Measurements from ENCODE around the gene IRF5.
"Not testable (repeated sequence)": the region's sequence is repeated elsewhere in the genome, so short reads cannot be mapped to it uniquely, and the experiment has no call there.

IRF5 gene

DNA sequence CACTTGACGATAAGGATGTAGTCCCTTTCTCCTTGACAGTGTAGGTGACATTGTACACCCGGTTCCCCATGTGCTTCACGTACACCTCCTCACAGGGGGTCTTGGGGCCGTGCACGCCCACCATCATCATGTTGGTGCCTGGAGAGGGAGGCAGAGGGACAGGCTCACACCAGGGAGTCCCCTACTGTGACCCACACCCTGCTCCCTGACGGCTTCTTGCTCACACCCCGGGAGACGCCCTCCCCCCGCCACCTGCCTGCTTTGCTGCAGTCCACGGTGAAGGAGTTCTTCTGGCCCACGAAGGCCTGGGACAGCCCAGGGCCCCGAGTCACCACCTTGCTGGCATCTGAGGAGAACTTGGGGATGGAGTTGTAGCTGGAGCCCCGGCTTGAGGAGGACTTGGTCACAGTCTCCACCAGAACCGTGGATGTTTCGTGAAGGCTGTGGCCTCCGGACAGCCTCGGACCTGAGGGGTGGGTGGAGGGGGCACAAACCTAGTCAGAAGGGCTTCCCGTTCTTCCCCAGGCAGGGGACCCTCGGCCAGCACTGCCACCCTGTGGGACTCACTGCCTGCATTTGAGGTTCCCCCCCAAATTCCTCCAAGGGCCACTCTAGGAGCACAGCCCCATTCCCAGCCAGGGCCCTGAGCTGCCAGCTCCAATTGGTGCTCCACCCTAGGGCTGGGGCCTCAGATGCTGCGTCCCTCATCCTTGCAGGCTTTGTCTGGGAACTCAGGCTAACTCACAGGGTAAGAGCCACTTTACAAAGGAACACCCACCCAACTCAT lies 24.8 kb upstream of the IRF5 start:
- H3K4me3 Mint-ChIP-seq; H3K27ac Mint-ChIP-seq; H3K4me1 Mint-ChIP-seq (ENCODE audit: low read depth); H3K36me3 Mint-ChIP-seq; H3K9me3 Mint-ChIP-seq (ENCODE audit: low read depth): not testable (repeated sequence)
- peaks cover 25% of the 10 kb centered on the region for H3K27me3 Mint-ChIP-seq

DNA sequence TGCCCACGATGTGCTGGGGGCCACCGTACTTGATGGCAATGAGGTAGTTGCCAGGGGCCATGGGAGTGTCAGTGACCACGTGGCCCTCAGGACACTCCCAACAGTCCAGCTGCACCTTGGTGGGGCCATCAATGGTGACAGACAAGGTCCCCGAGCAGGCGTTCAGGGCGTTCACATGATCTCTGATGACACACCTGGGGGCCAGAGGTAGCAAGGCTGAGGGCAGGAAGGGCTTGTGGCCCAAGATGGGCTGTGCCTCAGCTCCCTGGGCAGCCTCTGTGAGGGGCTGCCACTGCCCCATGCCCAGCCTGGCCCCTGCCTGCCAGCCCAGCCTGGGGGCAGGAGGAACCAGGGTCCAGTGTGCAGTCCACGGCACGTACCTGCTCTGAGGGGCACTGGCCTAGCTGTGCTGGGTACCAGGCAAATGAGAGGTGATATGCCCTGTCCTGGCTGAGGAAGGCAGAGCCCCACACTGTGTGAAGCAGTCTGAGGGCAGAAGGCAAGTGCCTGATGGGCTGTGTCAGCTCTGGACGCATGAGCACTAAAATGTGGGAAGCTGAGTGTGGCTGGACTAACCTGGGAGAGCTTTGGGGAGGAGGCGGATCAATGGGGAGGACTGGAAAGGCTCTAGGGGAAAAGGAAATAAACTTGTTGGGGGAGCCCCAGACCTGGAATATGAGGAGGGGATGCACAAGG lies 23.7 kb upstream of the IRF5 start:
- Mint-ChIP-seq H3K9me3 (ENCODE audit: low read depth) (no peaks in the 10 kb centered on the region), H3K4me1 (ENCODE audit: low read depth) (peaks cover 7% of the 10 kb centered on the region), H3K27me3 (peaks cover 26% of the 10 kb centered on the region), H3K4me3 (peak overlapping the region; percentile 49), H3K36me3 (no peaks in the 10 kb centered on the region), H3K27ac (no peak overlapping the region)

DNA sequence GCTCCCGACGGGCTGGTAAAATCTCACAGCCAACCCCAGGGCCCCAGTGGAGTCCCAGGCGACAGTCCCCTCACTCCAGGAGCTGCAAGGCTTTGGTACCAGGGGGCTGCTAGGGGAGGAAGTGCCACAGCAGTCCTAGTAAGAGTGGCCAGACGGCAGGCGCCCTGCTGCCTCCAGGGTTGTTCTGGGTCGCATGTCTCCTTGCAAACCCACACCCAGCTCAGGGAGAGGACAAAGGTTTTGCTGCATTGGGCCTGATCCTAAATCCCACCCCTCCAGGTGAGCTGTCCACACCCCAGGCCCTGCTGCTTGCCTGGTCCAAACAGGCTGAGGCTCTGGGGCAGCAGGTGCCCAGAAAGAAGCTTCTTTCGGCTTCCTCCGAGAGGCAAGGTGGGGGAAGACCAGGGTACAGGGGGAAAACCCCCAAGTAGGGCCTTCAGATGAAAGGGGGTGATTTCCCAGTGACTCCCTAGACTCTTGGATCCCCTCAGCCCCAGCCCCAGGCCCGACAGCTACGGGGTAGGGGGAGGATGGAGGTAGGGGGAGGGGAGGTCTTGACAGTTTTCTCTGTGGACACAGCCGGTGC lies 23.1 kb upstream of the IRF5 start:
- Mint-ChIP-seq H3K9me3 (ENCODE audit: low read depth) (no peaks in the 10 kb centered on the region), H3K36me3 (no peaks in the 10 kb centered on the region), H3K4me1 (ENCODE audit: low read depth) (peaks cover 7% of the 10 kb centered on the region), H3K4me3 (no peak overlapping the region), H3K27me3 (peaks cover 24% of the 10 kb centered on the region), H3K27ac (no peak overlapping the region)

DNA sequence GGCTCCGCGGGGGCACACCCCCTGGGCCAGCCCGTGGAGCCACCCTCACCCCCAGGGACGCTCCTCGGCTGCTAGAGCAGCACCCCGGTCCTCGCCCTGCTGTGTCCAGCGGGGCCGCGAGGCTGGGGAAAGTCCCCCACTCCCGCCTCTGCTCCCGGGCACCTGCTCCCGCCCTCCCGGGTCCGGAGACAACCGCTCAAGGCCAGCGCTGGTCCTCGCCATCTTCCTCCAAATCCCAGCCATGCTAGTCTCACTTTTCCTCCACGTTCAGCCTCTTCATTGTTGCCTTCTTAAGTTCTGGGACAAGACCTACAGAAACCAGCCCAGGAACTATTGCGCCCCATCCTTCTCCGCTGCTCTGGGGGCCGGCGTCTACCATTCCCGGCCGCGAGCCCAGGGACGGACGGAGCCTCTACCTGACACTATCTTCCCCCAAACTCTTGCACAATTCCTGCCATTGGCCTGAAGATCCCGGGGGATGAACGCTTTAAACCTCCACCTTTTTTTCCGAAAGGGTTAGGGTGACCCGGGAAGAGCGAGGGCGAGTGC lies 22.4 kb upstream of the IRF5 start:
- no peaks in the 10 kb centered on the region for H3K36me3 Mint-ChIP-seq
- H3K27me3 Mint-ChIP-seq, result peaks cover 23% of the 10 kb centered on the region
- H3K4me1 Mint-ChIP-seq (ENCODE audit: low read depth), result peaks cover 7% of the 10 kb centered on the region
- H3K4me3 Mint-ChIP-seq, result peak overlapping the region; percentile 68
- no peaks in the 10 kb centered on the region for H3K9me3 Mint-ChIP-seq (ENCODE audit: low read depth)
- no peak overlapping the region for H3K27ac Mint-ChIP-seq

DNA sequence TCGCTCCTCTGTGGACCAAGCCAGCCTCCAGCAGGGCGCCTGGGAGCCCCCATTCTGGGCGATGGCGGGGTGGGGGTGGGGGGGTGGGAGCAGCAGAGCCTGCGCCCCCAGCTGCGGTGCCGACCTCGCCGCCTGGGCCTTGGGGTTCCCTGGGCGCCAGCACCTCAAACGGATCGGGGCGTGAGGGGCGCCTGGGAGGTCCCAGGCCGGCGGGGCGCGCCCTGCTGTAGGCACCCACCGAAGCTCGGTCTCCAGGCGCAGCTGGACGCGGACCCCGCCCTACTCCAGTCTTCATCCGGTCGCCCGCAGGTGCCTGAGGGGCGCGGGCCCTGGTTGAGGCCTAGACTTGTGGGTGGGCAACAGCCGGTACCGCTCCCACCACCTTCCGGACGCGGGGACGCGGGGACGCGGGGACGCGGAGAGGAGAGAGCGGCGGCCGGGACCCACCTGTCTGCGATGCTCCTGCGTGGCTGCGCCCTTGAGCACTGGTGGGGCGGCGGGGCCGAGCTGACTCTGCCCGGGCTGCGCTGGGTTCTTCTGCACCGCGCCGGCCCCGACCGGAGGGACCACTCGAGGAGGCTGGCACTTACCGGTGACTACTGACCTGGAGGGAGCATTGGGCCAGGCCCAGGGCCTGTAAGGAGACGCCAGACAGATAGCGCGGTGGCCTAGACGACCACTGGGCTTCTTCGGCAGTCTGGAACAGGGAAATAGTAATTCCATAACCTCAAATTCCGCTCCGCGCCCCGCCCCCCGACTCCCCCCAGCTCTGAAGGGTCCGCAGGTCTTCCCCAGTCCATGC lies 21.7 kb upstream of the IRF5 start:
- Mint-ChIP-seq H3K4me1 (ENCODE audit: low read depth) (peaks cover 7% of the 10 kb centered on the region), H3K27me3 (peaks cover 20% of the 10 kb centered on the region), H3K27ac (no peak overlapping the region), H3K9me3 (ENCODE audit: low read depth) (no peaks in the 10 kb centered on the region), H3K36me3 (no peaks in the 10 kb centered on the region), H3K4me3 (peak overlapping the region; percentile 68)

DNA sequence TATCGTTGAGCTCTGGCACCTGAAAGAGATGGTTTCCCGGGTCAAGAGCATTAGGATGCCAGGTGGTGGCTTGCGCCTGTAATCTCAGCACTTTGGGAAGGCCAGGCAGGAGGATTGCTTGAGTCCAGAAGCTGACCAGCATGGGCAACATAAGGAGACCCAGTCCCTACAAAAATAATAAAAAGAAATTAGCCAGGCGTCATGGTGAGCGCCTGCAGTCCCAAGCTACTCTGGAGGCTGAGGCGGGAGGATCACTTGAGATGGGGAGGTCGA lies 21.1 kb upstream of the IRF5 start:
- H3K4me3 Mint-ChIP-seq, result peak overlapping the region; percentile 10
- H3K4me1 Mint-ChIP-seq (ENCODE audit: low read depth), result peaks cover 7% of the 10 kb centered on the region
- H3K27me3 Mint-ChIP-seq, result peaks cover 15% of the 10 kb centered on the region
- no peaks in the 10 kb centered on the region for H3K9me3 Mint-ChIP-seq (ENCODE audit: low read depth)
- no peak overlapping the region for H3K27ac Mint-ChIP-seq
- no peaks in the 10 kb centered on the region for H3K36me3 Mint-ChIP-seq

DNA sequence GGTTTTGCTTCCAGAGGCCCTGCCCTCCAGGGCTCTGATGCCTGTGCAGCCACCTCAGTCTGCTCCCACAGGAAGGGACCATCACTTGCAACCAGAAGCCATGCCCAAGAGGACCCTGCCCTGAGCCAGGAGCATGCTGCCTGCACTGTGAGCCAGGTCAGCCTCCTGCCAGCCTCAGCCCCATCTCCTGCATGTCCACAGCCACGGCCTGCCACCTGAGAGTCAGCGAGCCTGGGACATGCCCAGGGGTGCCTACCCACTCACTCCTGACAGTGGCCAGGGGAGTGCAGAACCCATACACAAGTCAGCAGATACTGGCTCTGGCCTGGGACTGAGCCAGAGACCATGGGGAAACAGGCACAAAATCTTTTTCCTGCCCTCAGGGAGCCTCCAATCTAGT lies 20.6 kb upstream of the IRF5 start:
- H3K4me3 Mint-ChIP-seq, result no peak overlapping the region
- no peaks in the 10 kb centered on the region for H3K36me3 Mint-ChIP-seq
- H3K27ac Mint-ChIP-seq, result no peak overlapping the region
- H3K4me1 Mint-ChIP-seq (ENCODE audit: low read depth), result peaks cover 7% of the 10 kb centered on the region
- H3K27me3 Mint-ChIP-seq, result peaks cover 14% of the 10 kb centered on the region
- H3K9me3 Mint-ChIP-seq (ENCODE audit: low read depth), result no peaks in the 10 kb centered on the region

DNA sequence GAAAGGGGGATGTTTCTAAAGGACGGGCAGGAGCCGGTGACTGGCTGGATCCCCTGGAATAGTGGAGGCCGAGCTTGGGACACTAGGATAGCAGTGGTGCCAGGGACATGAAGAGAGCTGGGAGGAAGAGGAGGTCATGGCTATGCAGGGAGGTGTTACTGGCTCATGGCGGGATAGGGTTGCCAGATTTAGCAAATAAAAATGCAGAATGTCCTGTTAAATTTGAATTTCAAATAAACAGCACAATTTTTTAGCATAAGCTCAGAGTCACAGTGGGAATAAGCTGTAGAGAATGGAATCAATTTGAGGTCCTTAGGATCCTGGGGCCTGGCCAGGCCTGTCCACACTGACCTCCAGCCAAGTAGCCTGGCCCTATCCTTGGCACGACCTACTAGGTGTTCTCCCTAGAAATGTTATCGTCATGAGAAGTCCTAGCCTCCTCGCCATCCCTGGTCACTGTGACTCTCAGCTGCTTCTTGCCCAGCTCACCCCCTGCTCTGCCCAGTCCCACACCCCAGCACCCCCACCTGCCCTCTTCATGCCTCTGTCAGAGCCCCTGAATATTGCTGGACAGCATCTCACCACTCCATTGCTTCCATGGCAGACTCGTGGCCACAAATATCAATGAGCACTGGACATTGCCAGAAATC lies 19.6 kb upstream of the IRF5 start:
- no peaks in the 10 kb centered on the region for H3K9me3 Mint-ChIP-seq (ENCODE audit: low read depth)
- peaks cover 16% of the 10 kb centered on the region for H3K27me3 Mint-ChIP-seq
- no peak overlapping the region for H3K27ac Mint-ChIP-seq
- H3K36me3 Mint-ChIP-seq, result no peaks in the 10 kb centered on the region
- H3K4me1 Mint-ChIP-seq (ENCODE audit: low read depth), result peaks cover 7% of the 10 kb centered on the region
- no peak overlapping the region for H3K4me3 Mint-ChIP-seq

DNA sequence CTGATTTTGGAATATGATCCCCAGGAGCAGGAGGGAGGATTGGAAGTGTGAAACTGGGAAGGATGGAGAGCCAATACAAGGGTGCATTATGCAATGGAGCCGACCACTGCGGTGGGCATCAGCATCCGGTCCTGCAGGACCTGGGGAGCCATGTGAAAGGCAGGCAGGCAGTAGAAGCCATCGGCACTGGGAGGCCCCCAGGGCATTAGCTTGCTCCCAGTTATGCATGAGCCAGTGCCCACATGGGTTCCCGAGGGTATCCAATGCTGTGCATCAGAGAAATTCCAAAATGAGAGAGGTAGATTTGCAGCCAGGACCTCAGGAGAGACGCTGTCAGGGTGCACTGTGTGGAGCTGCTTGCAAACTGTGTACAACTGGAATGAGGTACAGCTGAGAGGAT lies 18.5 kb upstream of the IRF5 start:
- Mint-ChIP-seq H3K9me3 (ENCODE audit: low read depth) (no peaks in the 10 kb centered on the region), H3K27me3 (peaks cover 16% of the 10 kb centered on the region), H3K36me3 (no peaks in the 10 kb centered on the region), H3K27ac (no peak overlapping the region), H3K4me3 (no peak overlapping the region), H3K4me1 (ENCODE audit: low read depth) (peaks cover 4% of the 10 kb centered on the region)

DNA sequence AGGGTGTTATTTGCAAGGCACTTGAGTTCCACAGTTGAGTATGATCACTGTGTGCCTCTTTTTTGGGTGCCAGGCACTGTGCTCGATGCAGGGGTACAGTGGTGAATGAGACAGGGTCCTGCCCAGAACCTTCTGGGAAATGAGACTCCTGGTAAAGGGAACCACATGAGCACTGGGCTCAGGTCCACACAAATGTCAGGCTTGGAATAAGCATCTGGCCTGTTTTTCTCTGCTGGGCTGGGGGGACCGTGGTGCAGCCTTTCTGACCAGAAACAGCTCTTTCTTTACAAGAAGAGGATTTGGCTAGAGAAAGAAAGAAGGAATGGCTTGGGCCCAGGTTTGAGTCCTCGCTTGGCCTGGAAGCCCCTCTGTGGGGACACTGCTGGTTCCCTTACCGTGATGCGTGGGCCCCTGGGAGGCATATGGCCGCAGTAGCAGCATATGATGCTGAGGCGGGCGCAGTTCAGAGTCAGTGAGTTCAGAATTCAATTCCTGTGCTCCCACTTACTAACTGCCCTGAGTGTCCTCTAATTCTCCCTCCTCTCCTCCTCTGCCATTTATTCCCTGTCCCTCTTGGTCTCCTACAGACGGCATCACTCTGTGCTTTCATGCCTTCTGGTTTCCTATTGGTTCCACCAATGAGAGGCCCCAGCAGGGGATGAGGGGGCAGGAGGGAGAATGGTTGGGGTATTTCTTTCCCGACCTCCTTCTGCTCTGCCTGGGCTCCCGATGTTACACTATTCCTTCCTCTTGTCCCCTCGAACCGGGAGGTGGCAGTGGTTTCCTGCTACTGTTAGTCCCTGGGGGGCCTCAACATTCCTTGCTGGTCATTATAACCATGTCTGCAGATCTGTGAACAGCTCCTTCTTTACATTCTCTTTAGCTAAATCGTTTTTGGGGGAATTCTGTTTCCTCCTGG lies 17.6 kb upstream of the IRF5 start:
- H3K4me1 Mint-ChIP-seq (ENCODE audit: low read depth), result peaks cover 4% of the 10 kb centered on the region
- H3K4me3 Mint-ChIP-seq, result no peak overlapping the region
- peaks cover 14% of the 10 kb centered on the region for H3K27me3 Mint-ChIP-seq
- no peaks in the 10 kb centered on the region for H3K36me3 Mint-ChIP-seq
- no peak overlapping the region for H3K27ac Mint-ChIP-seq
- H3K9me3 Mint-ChIP-seq (ENCODE audit: low read depth), result no peaks in the 10 kb centered on the region

DNA sequence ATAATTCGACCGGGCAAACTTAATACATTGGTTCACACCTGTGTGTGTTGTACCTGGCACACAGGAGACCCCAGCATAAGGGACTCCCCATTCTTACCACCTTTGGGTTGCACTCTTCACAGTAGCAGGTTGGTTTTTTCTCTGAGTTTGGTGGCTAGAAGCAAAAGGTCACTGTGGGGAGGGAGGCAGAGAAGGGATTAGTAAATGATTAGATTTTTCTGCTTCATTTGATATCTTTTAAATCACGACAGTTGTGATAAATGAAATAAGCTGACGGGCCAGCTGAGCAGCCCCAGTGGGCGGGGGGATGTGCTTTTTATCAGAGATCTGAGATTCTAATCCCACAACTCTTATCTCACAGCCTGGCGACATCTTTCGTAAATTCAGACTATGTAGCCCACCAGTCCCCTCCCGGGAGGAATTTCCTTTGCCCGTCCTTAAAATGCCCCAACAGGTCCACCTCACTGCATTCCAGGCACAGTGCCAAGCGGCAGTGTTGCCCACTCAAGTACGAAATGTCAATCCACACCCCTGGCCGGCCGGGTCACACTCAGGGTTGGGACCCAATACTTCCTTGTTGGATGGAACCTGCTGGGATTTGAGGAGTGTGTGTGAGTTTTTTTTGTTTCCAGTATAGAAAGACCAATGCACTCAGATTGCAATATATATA lies 16.7 kb upstream of the IRF5 start:
- Mint-ChIP-seq H3K27ac (no peak overlapping the region), H3K4me3 (no peak overlapping the region), H3K9me3 (ENCODE audit: low read depth) (no peaks in the 10 kb centered on the region), H3K36me3 (no peaks in the 10 kb centered on the region), H3K27me3 (peaks cover 12% of the 10 kb centered on the region), H3K4me1 (ENCODE audit: low read depth) (no peaks in the 10 kb centered on the region)

DNA sequence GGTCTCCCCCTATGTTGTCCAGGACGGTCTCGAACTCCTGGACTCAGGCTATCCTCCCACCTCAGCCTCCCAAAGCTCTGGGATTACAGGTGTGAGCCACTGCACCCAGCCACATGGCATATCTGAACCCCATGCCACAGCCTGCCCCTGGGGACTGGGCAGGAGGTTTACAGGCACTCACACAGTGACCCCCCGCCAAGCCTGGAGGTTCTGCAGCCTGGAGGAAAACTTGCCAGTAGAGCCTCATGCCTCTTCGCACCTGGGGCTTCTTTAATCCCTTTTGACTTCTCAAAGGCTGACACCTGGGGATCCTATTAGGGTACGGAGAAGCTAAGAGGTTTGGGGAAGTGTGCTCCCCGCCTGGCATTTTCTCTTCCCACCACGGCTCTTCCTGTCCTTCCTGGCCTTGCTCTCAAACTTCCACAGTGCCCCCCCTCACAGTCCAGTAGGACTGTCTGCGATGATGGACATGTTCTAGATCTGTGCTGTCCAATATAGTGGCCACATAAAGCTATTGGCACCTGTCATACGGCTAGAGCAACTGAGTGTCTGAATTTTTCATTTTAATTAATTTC lies 15.8 kb upstream of the IRF5 start:
- no peak overlapping the region for H3K4me3 Mint-ChIP-seq
- H3K27me3 Mint-ChIP-seq, result peaks cover 8% of the 10 kb centered on the region
- no peak overlapping the region for H3K27ac Mint-ChIP-seq
- H3K36me3 Mint-ChIP-seq, result no peaks in the 10 kb centered on the region
- no peaks in the 10 kb centered on the region for H3K4me1 Mint-ChIP-seq (ENCODE audit: low read depth)
- no peaks in the 10 kb centered on the region for H3K9me3 Mint-ChIP-seq (ENCODE audit: low read depth)

Data from activated naive CD8-positive, alpha-beta T cell (primary cell).